Measurements from ENCODE around the gene E2F2. TPM values are rescaled to one million over a fixed set of nuclear protein-coding genes. Genes with fewer than 3 reads are reported as not detected.

The E2F2 gene
- total and polyA plus RNA-seq, 2 of the 13 experiments (the other 11 are each of a cell fraction or from before 2014, with no cell fraction given) = 0.65 to 6.6 TPM

GRCh38 chr1:23562137-23562876, 31.3 kb upstream of the E2F2 start (continued):
- TF ChIP-seq TRIM22 (IDR thresholded peaks at IDR 0.05) (no peak), IRF9 (CRISPR knock-in tag; IDR thresholded peaks at IDR 0.05; ENCODE audit: borderline replicate concordance) (no peak), TCF7 (IDR thresholded peaks at IDR 0.05; ENCODE audit: low read depth) (0 out of 2 replicates have a peak, but pooled peaks have one; percentile 26), TBX2 (CRISPR knock-in tag; IDR thresholded peaks at IDR 0.05; ENCODE audit: borderline replicate concordance) (peak; percentile 76; the same call in 1 of the 2 replicates), JARID2 (CRISPR knock-in tag; IDR thresholded peaks at IDR 0.05; ENCODE audit: insufficient replicate concordance) (no peak), ZNF383 (CRISPR knock-in tag; IDR thresholded peaks at IDR 0.05; ENCODE audit: borderline replicate concordance) (no peak), IRF2 (CRISPR knock-in tag; IDR thresholded peaks at IDR 0.05) (peak; percentile 46; the same call in 1 of the 2 replicates), ZNF607 (CRISPR knock-in tag; IDR thresholded peaks at IDR 0.05; ENCODE audit: borderline replicate concordance) (peak; percentile 33; the same call in 1 of the 2 replicates), ZNF678 (CRISPR knock-in tag; IDR thresholded peaks at IDR 0.05) (no peak), HNF1A (IDR thresholded peaks at IDR 0.05; ENCODE audit: low read depth) (0 out of 2 replicates have a peak, but pooled peaks have one; percentile 16), HNF1A (CRISPR knock-in tag; IDR thresholded peaks at IDR 0.05; ENCODE audit: borderline replicate concordance) (peak; percentile 68; the same call in 1 of the 2 replicates), ZNF563 (CRISPR knock-in tag; IDR thresholded peaks at IDR 0.05) (no peak), ZMYM3 (CRISPR knock-in tag; IDR thresholded peaks at IDR 0.05) (peak; percentile 58; the same call in 1 of the 2 replicates), ZUFSP (CRISPR knock-in tag; IDR thresholded peaks at IDR 0.05; ENCODE audit: borderline replicate concordance) (no peak), KMT2B (CRISPR knock-in tag; IDR thresholded peaks at IDR 0.05) (no peak; the same call in 1 of the 2 replicates), TCF12 (IDR thresholded peaks at IDR 0.05) (no peak), TCF12 (CRISPR knock-in tag; IDR thresholded peaks at IDR 0.05) (0 out of 2 replicates have a peak, but pooled peaks have one; percentile 62), KLF16 (CRISPR knock-in tag; IDR thresholded peaks at IDR 0.05) (peak in 1 of 2 experiments; percentile 35; a peak in 1 of 4 replicates), BCL6 (CRISPR knock-in tag; IDR thresholded peaks at IDR 0.05) (peak; percentile 81), SOX6 (IDR thresholded peaks at IDR 0.05) (no peak), SOX6 (CRISPR knock-in tag; IDR thresholded peaks at IDR 0.05) (peak; percentile 82), TEAD2 (CRISPR knock-in tag; IDR thresholded peaks at IDR 0.05) (no peak)

Measured in HepG2 (cell line).